Non-pigmented ciliary epithelial cell (primary cell): ENCODE results near the gene RNF103.

Source experiments
- DNase-seq: peaks from one replicate; pipeline ENCODE4 v3.0.0-alpha.2; 2010; ENCODE audit warnings: low read depth

The RNF103 gene

GRCh38 chr2:86563650-86564061, 60.0 kb downstream of the RNF103 start:
- DNase-seq, result no peak

DNA sequence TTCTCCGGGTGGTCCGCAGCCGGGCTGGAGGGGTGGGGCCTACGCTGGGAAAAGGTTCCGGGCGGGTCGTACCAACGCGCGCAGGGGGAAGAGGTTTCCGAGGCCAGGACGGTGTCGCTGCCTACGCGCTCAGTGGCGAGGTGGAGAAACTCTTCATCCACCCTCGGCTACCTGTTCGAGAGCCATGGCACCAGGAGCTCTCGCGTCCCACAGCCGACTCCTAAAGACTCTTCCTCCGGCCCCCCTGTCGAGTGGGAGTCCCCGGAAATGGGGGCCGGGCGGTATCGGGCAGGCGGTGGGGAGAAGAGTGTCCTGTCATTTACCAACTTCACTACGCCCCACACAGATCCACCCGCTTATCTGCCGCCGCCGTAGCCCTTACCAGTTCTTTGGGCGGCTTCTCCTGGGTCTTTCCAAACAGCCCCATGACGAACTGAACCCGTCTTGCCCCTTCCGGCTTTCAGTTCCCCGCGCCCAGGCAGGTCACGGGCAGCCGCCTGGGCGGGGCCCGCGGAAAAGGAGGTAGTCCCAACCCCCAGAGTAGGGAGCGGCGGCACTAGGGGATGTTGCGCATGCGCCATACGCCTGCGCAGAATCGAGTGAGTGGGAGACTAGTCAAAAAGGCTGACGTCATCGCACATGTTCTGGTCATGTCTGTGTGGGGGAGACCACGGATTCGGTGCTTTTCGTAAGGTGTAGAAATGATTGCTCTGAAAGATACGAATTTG, 60.6 kb downstream of the RNF103 start, which contains the start of gene CHMP3:
Gene CHMP3, minus strand, starts transcription at position 522 of the 728 bp plus-strand sequence. Its CDS starts 95 bp downstream, at position 427.
- peak; percentile 85 for DNase-seq

DNA sequence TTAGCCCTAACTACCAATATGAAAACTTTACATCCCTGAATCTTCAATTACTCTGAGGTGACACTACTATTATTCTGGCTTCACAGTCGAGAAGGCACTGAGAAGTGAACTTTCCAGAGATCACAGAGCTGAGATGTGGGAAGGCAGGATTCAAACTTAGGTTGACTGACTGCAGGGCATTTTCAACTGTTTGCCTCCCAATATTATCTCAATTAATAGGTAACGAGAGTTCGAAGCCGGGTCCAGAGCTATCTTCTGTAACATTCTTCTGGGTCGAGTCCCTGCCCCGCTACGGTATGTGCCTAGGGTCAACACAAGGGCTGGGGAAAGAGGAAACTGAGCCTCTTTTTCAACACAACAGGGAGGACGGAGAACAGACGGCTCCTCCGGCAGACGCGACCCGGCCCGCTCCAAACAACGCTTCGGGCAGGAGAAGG, 61.2 kb downstream of the RNF103 start:
- no peak for DNase-seq

DNA sequence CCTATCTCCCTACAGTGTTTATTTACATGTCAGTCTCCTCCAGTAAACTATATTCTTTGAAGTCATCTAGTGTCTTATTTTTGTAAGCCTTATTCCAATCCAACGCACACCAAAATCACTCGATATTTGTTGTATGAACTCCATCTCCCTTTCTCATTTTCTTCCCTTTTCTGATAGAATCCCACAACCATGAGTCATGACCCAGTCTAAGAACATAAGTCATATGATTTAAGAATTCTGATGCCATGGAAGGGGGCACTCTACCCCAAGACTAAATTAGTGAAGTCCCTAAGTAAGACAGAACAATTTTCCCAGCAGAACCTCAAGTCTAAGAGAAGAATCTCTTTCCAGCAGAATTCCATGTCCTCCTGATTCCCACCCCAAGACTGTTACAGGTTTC, 65.8 kb downstream of the RNF103 start:
- no peak for DNase-seq

GRCh38 chr2:86556508-86556907, 67.2 kb downstream of the RNF103 start:
- no peak for DNase-seq
